NCI-H1092 (cell line): Measurements from ENCODE around the gene RDH16.
A peak's percentile ranks its signal among the peaks of the same experiment; 100 is the strongest.
"Not testable (repeated sequence)": the region's sequence is repeated elsewhere in the genome, so short reads cannot be mapped to it uniquely, and the experiment has no call there.

Source experiments
- DNase-seq: peaks from one replicate; lab custom pipeline; 2025; lab: John Stamatoyannopoulos, UW

RDH16 gene

GRCh38 chr12:56989861-56990610 lies 32.6 kb upstream of the RDH16 start:
- DNase-seq = no peak

- DNase-seq = no peak
These were observed 30.9 kb upstream of the RDH16 start for GRCh38 chr12:56988207-56988739.

- peak; percentile 19 for DNase-seq
These were observed 30.2 kb upstream of the RDH16 start for GRCh38 chr12:56987551-56988053.

GRCh38 chr12:56987011-56987410 lies 29.6 kb upstream of the RDH16 start:
- no peak for DNase-seq

- DNase-seq = not testable (repeated sequence)
These were observed 28.3 kb upstream of the RDH16 start for GRCh38 chr12:56985714-56986113.

- no peak for DNase-seq
These were observed 26.0 kb upstream of the RDH16 start for GRCh38 chr12:56983386-56983785.

GRCh38 chr12:56982578-56983236 lies 25.3 kb upstream of the RDH16 start:
- not testable (repeated sequence) for DNase-seq

- DNase-seq = no peak
These were observed 23.6 kb upstream of the RDH16 start for GRCh38 chr12:56980941-56981530.

- DNase-seq = no peak
These were observed 22.9 kb upstream of the RDH16 start for GRCh38 chr12:56980268-56980667.

- DNase-seq = no peak
These were observed 22.2 kb upstream of the RDH16 start for GRCh38 chr12:56979628-56980027.

GRCh38 chr12:56978397-56979138 lies 21.2 kb upstream of the RDH16 start:
- no peak for DNase-seq

- not testable (repeated sequence) for DNase-seq
These were observed 20.0 kb upstream of the RDH16 start for GRCh38 chr12:56977361-56977760.

- DNase-seq = not testable (repeated sequence)
These were observed 16.8 kb upstream of the RDH16 start for GRCh38 chr12:56974224-56974623.

- not testable (repeated sequence) for DNase-seq
These were observed 11.5 kb upstream of the RDH16 start for GRCh38 chr12:56968910-56969309.

- DNase-seq = not testable (repeated sequence)
These were observed 8.7 kb upstream of the RDH16 start for GRCh38 chr12:56965997-56966642.

- not testable (repeated sequence) for DNase-seq
These were observed 7.7 kb upstream of the RDH16 start for GRCh38 chr12:56965124-56965523.

- not testable (repeated sequence) for DNase-seq
These were observed 6.1 kb upstream of the RDH16 start for GRCh38 chr12:56963557-56963956.

GRCh38 chr12:56962247-56962646 lies 4.8 kb upstream of the RDH16 start:
- not testable (repeated sequence) for DNase-seq

- DNase-seq = no peak
These were observed 1.0 kb upstream of the RDH16 start for GRCh38 chr12:56958422-56958821.

GRCh38 chr12:56955631-56956256 lies 1.7 kb downstream of the RDH16 start:
- no peak for DNase-seq

- DNase-seq = no peak
These were observed 2.5 kb downstream of the RDH16 start for GRCh38 chr12:56954958-56955355.
